ENCODE measurements around the gene ZNF669. TPM values are rescaled to one million over a fixed set of nuclear protein-coding genes. Genes with fewer than 3 reads are reported as not detected.

Gene ZNF669
- total RNA-seq, 2 donors from 2014 or later, result 2.9 to 5.9 TPM

- Histone ChIP-seq H3K9me3 (peaks cover 0 to 1% (median 0%) of the 10 kb centered on the region in 3 donors), H3K4me1 (peaks cover 19% of the 10 kb centered on the region), H3K4me3 (no peak overlapping the region), H3K27me3 (no peaks in the 10 kb centered on the region), H3K27ac (no peak overlapping the region), H3K36me3 (replicated peaks in 1 of 2; ENCODE audit: insufficient read depth in 1 of 2, low read depth in 2 of 2) (peaks cover 3 to 4% of the 10 kb centered on the region in 2 donors)
- intact Hi-C loops (cut with DNase I), result no loop called here
- no peak for DNase-seq
- TF ChIP-seq, protein P1, sequence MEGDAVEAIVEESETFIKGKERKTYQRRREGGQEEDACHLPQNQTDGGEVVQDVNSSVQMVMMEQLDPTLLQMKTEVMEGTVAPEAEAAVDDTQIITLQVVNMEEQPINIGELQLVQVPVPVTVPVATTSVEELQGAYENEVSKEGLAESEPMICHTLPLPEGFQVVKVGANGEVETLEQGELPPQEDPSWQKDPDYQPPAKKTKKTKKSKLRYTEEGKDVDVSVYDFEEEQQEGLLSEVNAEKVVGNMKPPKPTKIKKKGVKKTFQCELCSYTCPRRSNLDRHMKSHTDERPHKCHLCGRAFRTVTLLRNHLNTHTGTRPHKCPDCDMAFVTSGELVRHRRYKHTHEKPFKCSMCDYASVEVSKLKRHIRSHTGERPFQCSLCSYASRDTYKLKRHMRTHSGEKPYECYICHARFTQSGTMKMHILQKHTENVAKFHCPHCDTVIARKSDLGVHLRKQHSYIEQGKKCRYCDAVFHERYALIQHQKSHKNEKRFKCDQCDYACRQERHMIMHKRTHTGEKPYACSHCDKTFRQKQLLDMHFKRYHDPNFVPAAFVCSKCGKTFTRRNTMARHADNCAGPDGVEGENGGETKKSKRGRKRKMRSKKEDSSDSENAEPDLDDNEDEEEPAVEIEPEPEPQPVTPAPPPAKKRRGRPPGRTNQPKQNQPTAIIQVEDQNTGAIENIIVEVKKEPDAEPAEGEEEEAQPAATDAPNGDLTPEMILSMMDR (IDR thresholded peaks at IDR 0.05), result no peak
- no peak for TF ChIP-seq POLR2A (IDR thresholded peaks at IDR 0.05)
- ATAC-seq, result no peak
- 79 to 92% methylated on average over 15 of the region's 15 CpGs for WGBS, 2 donors
These were observed 1.8 kb upstream of the ZNF669 start for GRCh38 chr1:247105966-247106365.

DNA sequence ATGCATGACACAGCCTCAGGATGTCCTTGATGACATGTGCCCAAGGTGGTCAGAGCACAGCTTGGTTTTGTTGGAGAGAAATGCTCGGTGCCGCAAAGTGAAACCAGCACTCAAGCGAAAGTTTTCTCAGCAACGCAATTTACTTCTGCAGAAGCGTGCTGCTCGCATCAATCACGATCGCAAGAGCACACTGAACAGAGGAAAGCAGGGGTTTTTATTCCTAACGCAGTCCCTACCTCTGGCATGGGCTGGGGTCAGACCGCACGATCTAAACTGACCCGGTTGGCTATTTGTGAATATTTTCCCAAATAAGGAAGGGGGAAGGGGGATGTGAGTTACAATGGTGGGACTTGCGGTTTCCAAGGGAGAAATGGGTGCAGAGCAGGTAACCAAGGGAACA lies 809 bp upstream of the ZNF669 start:
- Histone ChIP-seq H3K27ac (peak overlapping the region in 3 of 4 donors; percentile 19 to 95 (median 91)), H3K4me3 (peak overlapping the region in 1 of 2 donors; percentile 69), H3K27me3 (no peaks in the 10 kb centered on the region), H3K36me3 (replicated peaks in 1 of 2; ENCODE audit: insufficient read depth in 1 of 2, low read depth in 2 of 2) (peaks cover 12 to 13% of the 10 kb centered on the region in 2 donors), H3K9me3 (peaks cover 0 to 11% (median 0%) of the 10 kb centered on the region in 3 donors), H3K4me1 (peaks cover 12% of the 10 kb centered on the region)
- TF ChIP-seq, protein P1 (IDR thresholded peaks at IDR 0.05), result no peak
- TF ChIP-seq POLR2A (IDR thresholded peaks at IDR 0.05), result no peak
- no peak for DNase-seq
- intact Hi-C loops (cut with DNase I), result no loop called here
- WGBS, 2 donors, result 48 to 53% methylated on average over 9 to 13 of the region's 13 CpGs
- no peak for ATAC-seq

DNA sequence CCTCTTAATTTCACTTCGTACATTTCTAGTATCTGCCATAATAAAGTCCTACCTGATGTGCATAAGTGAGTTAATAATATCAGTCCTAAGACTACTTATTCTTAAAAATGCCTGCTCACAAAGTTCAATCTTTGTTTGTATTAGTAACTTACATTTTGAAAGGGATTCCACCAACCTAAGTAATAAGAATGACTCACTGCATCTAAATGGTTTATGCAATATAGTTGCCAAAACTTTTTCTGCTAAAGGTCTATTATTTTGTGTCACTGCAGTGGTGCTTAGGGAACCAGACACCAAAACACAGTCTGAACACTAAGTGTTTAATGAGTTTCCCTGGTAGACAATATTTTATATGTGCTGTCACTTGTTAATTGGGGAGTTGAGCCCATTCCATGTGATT lies 1.8 kb downstream of the ZNF669 start:
- Histone ChIP-seq H3K4me1 (peaks cover 12% of the 10 kb centered on the region), H3K4me3 (no peak overlapping the region), H3K36me3 (replicated peaks in 1 of 2; ENCODE audit: insufficient read depth in 1 of 2, low read depth in 2 of 2) (peaks cover 12 to 15% of the 10 kb centered on the region in 2 donors), H3K27ac (no peak overlapping the region), H3K9me3 (peaks cover 0 to 11% (median 0%) of the 10 kb centered on the region in 3 donors), H3K27me3 (no peaks in the 10 kb centered on the region)
- intact Hi-C loops (cut with DNase I), result no loop called here
- TF ChIP-seq, protein P1 (IDR thresholded peaks at IDR 0.05), result no peak
- no peak for TF ChIP-seq POLR2A (IDR thresholded peaks at IDR 0.05)
- DNase-seq, result no peak
- WGBS, 2 donors, result 96 to 97% methylated on average over 1 of the region's 1 CpG
- ATAC-seq, result no peak

- no peak for ATAC-seq
These were observed 3.4 kb downstream of the ZNF669 start for GRCh38 chr1:247100676-247101279.

More at GRCh38 chr1:247100676-247101279, 3.4 kb downstream of the ZNF669 start:
- WGBS, 2 donors, result 94 to 98% methylated on average over 9 of the region's 9 CpGs
- no peaks in the 10 kb centered on the region for H3K27me3 ChIP-seq
- peaks cover 0 to 11% (median 0%) of the 10 kb centered on the region in 3 donors for H3K9me3 ChIP-seq
- no peak overlapping the region for H3K4me3 ChIP-seq
- H3K36me3 ChIP-seq (replicated peaks in 1 of 2; ENCODE audit: insufficient read depth in 1 of 2, low read depth in 2 of 2), result peaks cover 12 to 15% of the 10 kb centered on the region in 2 donors
- no peak overlapping the region for H3K27ac ChIP-seq
- peaks cover 12% of the 10 kb centered on the region for H3K4me1 ChIP-seq
- DNase-seq, result no peak
- TF ChIP-seq, protein P1 (IDR thresholded peaks at IDR 0.05), result no peak
- no peak for TF ChIP-seq POLR2A (IDR thresholded peaks at IDR 0.05)
- intact Hi-C loops (cut with DNase I), result no loop called here
